SU-DHL-6 (cell line): ENCODE measurements around the gene LAYN.

Source experiments
- CTCF ChIP-seq: fragments of 200-600 bp; sonication (generic); IDR thresholded peaks from one replicate; pipeline ENCODE4 v1.5.1; 2017; ENCODE audit warnings: antibody characterized with exemption, mild to moderate bottlenecking, low read length, moderate library complexity; ENCODE audit not compliant: insufficient read depth, poor library complexity, severe bottlenecking
- EZH2phosphoT487 ChIP-seq: fragments of 200-600 bp; sonication (generic), shearing (Covaris generic); conservative IDR thresholded peaks from 2 replicates; pipeline ENCODE4 v1.6.1; 2018; ENCODE audit warnings: mild to moderate bottlenecking, antibody characterized with exemption, low read length, moderate library complexity, mixed read lengths

- TF ChIP-seq CTCF: no peak
- TF ChIP-seq EZH2phosphoT487: no peak
These were observed 66.5 kb downstream of the LAYN start for GRCh38 chr11:111606986-111607385.
